GM18907 (cell line): ENCODE results near the gene UNC93A.
"Not testable (repeated sequence)": the region's sequence is repeated elsewhere in the genome, so short reads cannot be mapped to it uniquely, and the experiment has no call there.

Experiments
- ATAC-seq: cut with Tn5 transposase; IDR thresholded peaks from one replicate; pipeline ENCODE4 v1.9.1; 2021; ENCODE audit warnings: mild to moderate bottlenecking, moderate library complexity; ENCODE audit not compliant: unreplicated experiment

UNC93A gene

GRCh38 chr6:167270499-167271311 is 20.4 kb upstream of the UNC93A start:
- no peak for ATAC-seq

- no peak for ATAC-seq
These were observed 19.0 kb upstream of the UNC93A start for GRCh38 chr6:167272151-167272550.

- ATAC-seq, result no peak
These were observed 18.3 kb upstream of the UNC93A start for GRCh38 chr6:167272696-167273379.

GRCh38 chr6:167274270-167274669 is 16.8 kb upstream of the UNC93A start:
- no peak for ATAC-seq

GRCh38 chr6:167275001-167275400 is 16.1 kb upstream of the UNC93A start:
- ATAC-seq, result no peak

GRCh38 chr6:167275436-167275835 is 15.7 kb upstream of the UNC93A start:
- ATAC-seq, result no peak

- ATAC-seq, result no peak
These were observed 14.2 kb upstream of the UNC93A start for GRCh38 chr6:167276772-167277533.

GRCh38 chr6:167278173-167278940 is 12.8 kb upstream of the UNC93A start:
- ATAC-seq, result not testable (repeated sequence)

GRCh38 chr6:167279766-167280446 is 11.2 kb upstream of the UNC93A start:
- no peak for ATAC-seq

GRCh38 chr6:167280466-167280865 is 10.6 kb upstream of the UNC93A start:
- not testable (repeated sequence) for ATAC-seq

- no peak for ATAC-seq
These were observed 8.9 kb upstream of the UNC93A start for GRCh38 chr6:167282165-167282564.

GRCh38 chr6:167284565-167284964 is 6.5 kb upstream of the UNC93A start:
- ATAC-seq, result not testable (repeated sequence)

- ATAC-seq, result no peak
These were observed 5.9 kb upstream of the UNC93A start for GRCh38 chr6:167285077-167285770.

- ATAC-seq, result no peak
These were observed 3.5 kb upstream of the UNC93A start for GRCh38 chr6:167287513-167288048.

GRCh38 chr6:167288591-167289225 is 2.4 kb upstream of the UNC93A start:
- ATAC-seq, result peak; percentile 86

- not testable (repeated sequence) for ATAC-seq
These were observed 1.8 kb upstream of the UNC93A start for GRCh38 chr6:167289291-167289690.

- no peak for ATAC-seq
These were observed 647 bp downstream of the UNC93A start for GRCh38 chr6:167291623-167292300.
